Omental fat pad (tissue), 4 donors: ENCODE measurements around the gene PRKCB. TPM values are rescaled to one million over a fixed set of nuclear protein-coding genes. Genes with fewer than 3 reads are reported as not detected.

Experiments
- ATAC-seq: fragments of 150-250 bp; one replicate; pipeline ENCODE4 v1.9.1; 2016; ENCODE audit warnings: mild to moderate bottlenecking, moderate library complexity; ENCODE audit not compliant: low FRiP score
- DNase-seq: peaks from one replicate; pipeline ENCODE4 v3.0.0-alpha.2; 2019; ENCODE audit warnings: low spot score
- total RNA-seq, 4 donors: library from RNA; depleted of rRNA; stranded (reverse); fragments of >200 nt; gene quantifications; one replicate each; pipeline ENCODE4 v1.1.0, GENCODE V29; 2016
- TF ChIP-seq, protein P1 (sequence below), 3 donors: fragments of 450-650 bp; IDR thresholded peaks; one replicate each; pipeline ENCODE4 v1.5.1; 2016 to 2017; ENCODE audit warnings: antibody characterized with exemption in 3 of 3, mild to moderate bottlenecking in 3 of 3, moderate library complexity in 2 of 3

The PRKCB gene
- total RNA-seq, 4 donors from 2014 or later, result 5.3 to 18.6 (median 11.1) TPM

DNA sequence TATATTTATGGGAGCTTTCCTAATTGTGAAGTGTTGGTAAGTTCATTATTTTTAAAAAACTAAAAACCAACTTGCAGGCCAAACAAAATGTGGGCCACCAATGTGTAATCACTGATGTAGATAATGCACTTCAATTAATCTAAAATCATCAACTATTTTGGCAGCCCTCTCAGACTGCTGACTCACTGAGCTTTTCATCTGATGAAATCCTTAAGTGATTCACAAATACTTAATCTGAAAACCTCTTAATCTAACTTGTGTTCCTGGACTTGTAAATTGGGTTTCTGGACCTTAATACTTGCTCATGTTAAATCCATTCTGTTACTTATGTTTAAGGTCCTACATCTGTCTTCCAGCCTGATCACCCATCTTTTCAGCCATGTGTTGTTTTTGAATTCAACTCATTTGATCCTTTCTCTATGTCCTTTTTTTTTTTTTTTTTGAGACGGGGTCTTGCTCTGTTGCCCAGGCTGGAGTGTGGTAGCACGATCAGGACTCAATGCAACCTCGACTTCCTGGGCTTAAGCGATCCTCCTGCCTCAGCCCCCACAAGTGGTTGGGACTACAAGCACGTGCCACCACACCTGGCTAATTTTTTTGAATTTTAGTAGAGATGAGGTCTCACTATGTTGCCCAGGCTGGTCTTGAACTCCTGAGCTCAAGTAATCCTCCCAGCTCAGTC, 39.0 kb downstream of the PRKCB start:
- TF ChIP-seq, protein P1, sequence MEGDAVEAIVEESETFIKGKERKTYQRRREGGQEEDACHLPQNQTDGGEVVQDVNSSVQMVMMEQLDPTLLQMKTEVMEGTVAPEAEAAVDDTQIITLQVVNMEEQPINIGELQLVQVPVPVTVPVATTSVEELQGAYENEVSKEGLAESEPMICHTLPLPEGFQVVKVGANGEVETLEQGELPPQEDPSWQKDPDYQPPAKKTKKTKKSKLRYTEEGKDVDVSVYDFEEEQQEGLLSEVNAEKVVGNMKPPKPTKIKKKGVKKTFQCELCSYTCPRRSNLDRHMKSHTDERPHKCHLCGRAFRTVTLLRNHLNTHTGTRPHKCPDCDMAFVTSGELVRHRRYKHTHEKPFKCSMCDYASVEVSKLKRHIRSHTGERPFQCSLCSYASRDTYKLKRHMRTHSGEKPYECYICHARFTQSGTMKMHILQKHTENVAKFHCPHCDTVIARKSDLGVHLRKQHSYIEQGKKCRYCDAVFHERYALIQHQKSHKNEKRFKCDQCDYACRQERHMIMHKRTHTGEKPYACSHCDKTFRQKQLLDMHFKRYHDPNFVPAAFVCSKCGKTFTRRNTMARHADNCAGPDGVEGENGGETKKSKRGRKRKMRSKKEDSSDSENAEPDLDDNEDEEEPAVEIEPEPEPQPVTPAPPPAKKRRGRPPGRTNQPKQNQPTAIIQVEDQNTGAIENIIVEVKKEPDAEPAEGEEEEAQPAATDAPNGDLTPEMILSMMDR (IDR thresholded peaks at IDR 0.05), result no peak
- ATAC-seq, result peak; percentile 53
- DNase-seq, result no peak

DNA sequence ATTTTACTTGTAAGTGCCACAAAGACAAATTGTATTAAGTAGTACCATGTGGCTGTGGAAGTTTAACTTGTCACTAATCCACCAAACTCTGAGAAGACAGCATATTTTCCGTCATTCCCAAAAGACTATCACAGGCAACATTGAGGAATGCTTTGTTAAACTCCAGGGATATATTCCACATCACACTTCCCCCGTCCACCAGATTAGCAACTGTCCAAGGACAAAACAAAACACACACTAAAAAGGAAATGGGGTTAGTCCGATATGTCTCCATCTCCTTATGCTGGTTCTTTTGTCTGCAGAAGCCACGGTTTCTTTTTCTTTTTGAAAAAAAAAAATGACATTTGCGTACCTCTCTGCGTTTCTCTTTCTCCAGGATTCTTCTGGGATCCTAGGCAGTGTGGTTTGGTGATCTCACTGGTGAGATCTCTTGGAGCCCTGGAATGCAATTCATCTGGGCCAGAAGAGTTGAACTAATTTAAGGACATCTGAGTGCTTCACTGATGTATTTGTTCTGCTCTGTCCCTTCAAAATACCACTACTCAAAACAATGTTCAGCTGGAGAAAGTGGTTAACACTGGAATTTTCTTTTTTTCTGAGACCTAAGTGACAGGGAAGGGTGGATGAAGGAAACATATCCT, 40.6 kb downstream of the PRKCB start:
- ATAC-seq (no peak), DNase-seq (no peak)
- TF ChIP-seq, protein P1 (IDR thresholded peaks at IDR 0.05), result no peak

DNA sequence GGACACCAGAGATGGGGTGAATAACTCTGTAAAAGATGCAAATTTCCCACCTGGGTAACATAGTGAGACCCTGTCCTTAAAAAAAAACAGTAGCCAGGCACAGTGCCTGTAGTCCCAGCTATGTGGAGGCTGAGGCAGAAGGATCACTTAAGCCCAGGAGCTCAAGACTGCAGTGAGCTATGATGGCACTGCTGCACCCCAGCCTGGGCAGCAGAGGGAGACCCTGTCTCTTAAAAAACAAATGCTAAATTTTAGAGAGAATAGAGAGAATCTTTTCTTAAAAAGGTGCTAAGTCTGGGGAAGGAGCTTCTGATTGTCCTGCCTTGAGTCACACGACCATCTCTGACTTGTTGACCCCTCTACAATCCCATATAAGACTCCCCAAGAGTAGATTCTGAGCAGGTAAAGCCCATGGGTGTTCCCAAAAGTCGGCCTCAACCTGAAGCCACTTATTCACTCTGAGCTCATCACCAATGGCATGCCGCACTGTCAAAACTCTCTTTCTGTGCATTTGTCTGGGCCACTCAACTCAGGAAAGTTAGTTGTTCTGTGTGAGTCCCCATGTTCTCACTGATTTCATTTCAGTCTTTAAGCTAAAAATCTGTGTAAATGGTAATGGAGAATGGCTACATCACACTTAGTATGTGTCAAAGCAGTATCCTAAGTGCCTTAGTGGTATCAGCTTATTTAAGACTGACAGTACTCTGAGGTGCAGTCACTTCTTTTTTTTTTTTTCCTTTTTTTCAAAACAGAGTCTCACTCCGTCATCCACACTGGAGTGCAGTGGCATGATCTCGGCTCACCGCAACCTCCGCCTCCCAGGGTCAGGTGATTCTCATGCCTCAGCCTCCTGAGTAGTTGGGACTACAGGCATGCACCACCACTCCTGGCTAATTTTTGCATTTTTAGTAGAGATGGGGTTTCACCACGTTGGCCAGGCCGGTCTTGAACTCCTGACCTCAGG, 41.6 kb downstream of the PRKCB start:
- DNase-seq (no peak), ATAC-seq (no peak)
- TF ChIP-seq, protein P1 (IDR thresholded peaks at IDR 0.05), result no peak

DNA sequence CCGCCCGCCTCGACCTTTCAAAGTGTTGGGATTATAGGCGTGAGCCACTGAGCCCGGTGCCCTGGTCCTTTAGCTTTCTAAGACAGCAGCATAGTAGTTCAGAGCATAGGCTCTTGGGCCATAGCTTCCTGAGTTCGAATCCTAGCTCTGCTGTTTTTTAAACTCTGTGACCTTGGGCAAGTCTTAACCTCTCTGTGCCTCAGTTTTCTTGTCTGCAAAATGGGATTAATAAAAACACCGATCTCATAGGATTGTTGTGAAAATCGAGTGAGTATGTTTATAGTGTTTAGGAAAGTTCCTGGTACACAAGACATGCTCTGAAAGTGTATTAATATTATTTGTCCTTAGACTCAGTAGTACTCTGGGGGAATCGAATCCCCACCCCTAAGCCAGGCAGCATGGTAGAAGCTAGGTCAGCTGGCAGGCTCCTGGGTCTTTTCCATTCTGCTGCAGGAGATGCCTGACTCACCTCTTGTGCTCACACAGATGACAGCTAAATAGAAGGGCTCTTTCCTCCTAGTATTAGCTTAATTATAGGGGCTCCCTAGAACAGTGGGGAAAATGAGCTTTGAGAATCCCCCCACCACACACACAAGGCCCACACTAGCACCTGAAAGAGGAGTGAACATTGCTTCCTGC, 44.1 kb downstream of the PRKCB start:
- ATAC-seq (no peak), DNase-seq (no peak)
- TF ChIP-seq, protein P1 (IDR thresholded peaks at IDR 0.05), result no peak

DNA sequence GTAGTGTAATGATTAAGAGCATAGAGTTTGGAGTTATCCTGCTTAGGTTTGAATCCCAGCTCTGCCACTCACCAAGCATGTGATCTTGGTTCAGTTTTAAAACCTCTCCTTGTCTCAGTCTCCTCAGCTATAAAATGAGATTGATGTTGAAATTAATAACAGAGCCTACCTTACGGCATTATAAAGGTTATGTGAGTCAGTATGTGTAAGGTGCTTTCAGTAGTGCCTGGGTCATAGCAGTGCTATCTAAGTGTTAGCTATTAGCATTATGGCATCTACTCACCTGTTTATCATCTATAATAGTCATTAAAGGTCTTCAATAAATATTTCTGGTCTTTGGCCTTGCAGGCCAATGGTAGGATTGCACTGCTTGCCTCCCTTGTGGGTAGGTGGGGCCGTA, 53.4 kb downstream of the PRKCB start:
- TF ChIP-seq, protein P1 (IDR thresholded peaks at IDR 0.05), result no peak
- no peak for DNase-seq
- no peak for ATAC-seq

DNA sequence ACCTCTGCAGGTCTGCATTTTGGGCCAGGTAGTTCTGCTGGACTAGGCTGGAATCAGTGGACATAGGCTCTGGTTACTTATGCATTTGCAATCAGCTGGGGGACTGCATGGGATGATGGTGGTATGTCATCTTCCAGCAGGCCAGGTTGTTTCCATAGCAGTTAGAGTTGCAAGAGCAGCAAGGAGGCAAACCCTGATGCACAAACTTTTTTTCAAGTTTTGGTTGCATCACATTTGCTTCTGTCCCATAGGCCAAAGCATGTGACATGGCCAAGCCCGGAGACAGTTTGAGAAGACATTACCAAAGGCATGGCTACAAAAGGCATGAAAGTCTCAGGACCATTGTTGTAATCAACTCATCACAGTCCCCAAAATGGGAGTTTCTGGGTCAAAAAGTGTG, 58.2 kb downstream of the PRKCB start:
- TF ChIP-seq, protein P1 (IDR thresholded peaks at IDR 0.05), result no peak
- no peak for DNase-seq
- no peak for ATAC-seq
